ENCODE data around the gene ADGRL2.
A peak's percentile ranks its signal among the peaks of the same experiment; 100 is the strongest.
"Not testable (repeated sequence)": the region's sequence is repeated elsewhere in the genome, so short reads cannot be mapped to it uniquely, and the experiment has no call there.

Gene ADGRL2

GRCh38 chr1:81886292-81886691 is 85.6 kb downstream of the ADGRL2 start:
- intact Hi-C loops (cut with DNase I); DNase-seq: not testable (repeated sequence)

- intact Hi-C loops (cut with DNase I), result no loop called here
- no peak for DNase-seq
Measured at GRCh38 chr1:81887421-81888144, 86.8 kb downstream of the ADGRL2 start.

- intact Hi-C loops (cut with DNase I), result no loop called here
- DNase-seq, result no peak
Measured at GRCh38 chr1:81889166-81889565, 88.4 kb downstream of the ADGRL2 start.

GRCh38 chr1:81894867-81895266 is 94.1 kb downstream of the ADGRL2 start:
- intact Hi-C loops (cut with DNase I), result no loop called here
- DNase-seq, result no peak

GRCh38 chr1:81899214-81899821 is 98.6 kb downstream of the ADGRL2 start:
- no peak for DNase-seq
- intact Hi-C loops (cut with DNase I), result no loop called here

GRCh38 chr1:81907575-81907974 is 106.8 kb downstream of the ADGRL2 start:
- intact Hi-C loops (cut with DNase I), result no loop called here
- DNase-seq, result no peak

- no peak for DNase-seq
- intact Hi-C loops (cut with DNase I), result no loop called here
Measured at GRCh38 chr1:81912383-81912782, 111.6 kb downstream of the ADGRL2 start.

- intact Hi-C loops (cut with DNase I), result no loop called here
- DNase-seq, result no peak
Measured at GRCh38 chr1:81915937-81916336, 115.2 kb downstream of the ADGRL2 start.

- peak in 41 of 42 donors; percentile 24 to 87 (median 59) for DNase-seq
- intact Hi-C loops (cut with DNase I), result no loop called here
Measured at GRCh38 chr1:81920245-81920740, 119.6 kb downstream of the ADGRL2 start.

- intact Hi-C loops (cut with DNase I), result no loop called here
- DNase-seq, result no peak
Measured at GRCh38 chr1:81920886-81921285, 120.2 kb downstream of the ADGRL2 start.

- DNase-seq, result no peak
- intact Hi-C loops (cut with DNase I), result no loop called here
Measured at GRCh38 chr1:81921344-81921743, 120.6 kb downstream of the ADGRL2 start.

GRCh38 chr1:81921851-81922462 is 121.2 kb downstream of the ADGRL2 start:
- DNase-seq, result no peak
- intact Hi-C loops (cut with DNase I), result no loop called here

- intact Hi-C loops (cut with DNase I), result no loop called here
- DNase-seq, result no peak
Measured at GRCh38 chr1:81922955-81923354, 122.2 kb downstream of the ADGRL2 start.

- intact Hi-C loops (cut with DNase I), result no loop called here
- no peak for DNase-seq
Measured at GRCh38 chr1:81929106-81929505, 128.4 kb downstream of the ADGRL2 start.

- intact Hi-C loops (cut with DNase I), result no loop called here
- peak in 2 of 42 donors; percentile 4 to 24 for DNase-seq
Measured at GRCh38 chr1:81936853-81937252, 136.1 kb downstream of the ADGRL2 start.

GRCh38 chr1:81937791-81938450 is 137.2 kb downstream of the ADGRL2 start:
- no peak for DNase-seq
- intact Hi-C loops (cut with DNase I), result no loop called here

GRCh38 chr1:81948495-81948894 is 147.8 kb downstream of the ADGRL2 start:
- intact Hi-C loops (cut with DNase I), result no loop called here

GRCh38 chr1:81949421-81949820 is 148.7 kb downstream of the ADGRL2 start:
- intact Hi-C loops (cut with DNase I), result no loop called here
- peak in 2 of 42 donors; percentile 9 to 18 for DNase-seq

More at GRCh38 chr1:81948495-81948894, 147.8 kb downstream of the ADGRL2 start:
- DNase-seq, result no peak

GRCh38 chr1:81950037-81950436 is 149.3 kb downstream of the ADGRL2 start:
- intact Hi-C loops (cut with DNase I), result no loop called here
- DNase-seq, result no peak
